Hematopoietic multipotent progenitor cell treated with erythropoietin and hydrocortisone succinate and interleukin-3 and kit ligand, for 15 days (in vitro differentiated cells): Measurements from ENCODE around the gene PAIP2.
"Not testable (repeated sequence)": the region's sequence is repeated elsewhere in the genome, so short reads cannot be mapped to it uniquely, and the experiment has no call there.

Experiments used
- DNase-seq: peaks from one replicate; pipeline ENCODE4 v3.0.0-alpha.2; 2015; ENCODE audit warnings: low spot score

The PAIP2 gene

DNA sequence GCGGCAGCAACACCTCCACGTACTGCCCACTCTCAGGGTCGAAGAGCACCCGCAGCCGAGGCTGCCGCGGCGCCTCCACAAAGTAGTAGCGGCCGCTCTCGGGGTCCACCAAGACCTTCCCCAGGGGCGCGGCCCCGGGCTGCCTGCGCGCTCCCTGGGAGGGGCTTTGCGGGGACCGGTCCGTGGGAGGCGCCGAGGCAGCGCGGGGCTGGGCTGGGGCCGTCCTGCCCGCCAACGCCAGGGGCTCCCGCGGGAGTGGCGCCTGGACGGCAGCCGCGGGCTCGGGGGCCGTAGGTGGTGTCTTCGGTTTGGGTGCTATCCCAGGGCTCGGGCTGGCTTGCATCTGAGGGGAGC, 50.6 kb downstream of the PAIP2 start:
- no peak for DNase-seq

DNA sequence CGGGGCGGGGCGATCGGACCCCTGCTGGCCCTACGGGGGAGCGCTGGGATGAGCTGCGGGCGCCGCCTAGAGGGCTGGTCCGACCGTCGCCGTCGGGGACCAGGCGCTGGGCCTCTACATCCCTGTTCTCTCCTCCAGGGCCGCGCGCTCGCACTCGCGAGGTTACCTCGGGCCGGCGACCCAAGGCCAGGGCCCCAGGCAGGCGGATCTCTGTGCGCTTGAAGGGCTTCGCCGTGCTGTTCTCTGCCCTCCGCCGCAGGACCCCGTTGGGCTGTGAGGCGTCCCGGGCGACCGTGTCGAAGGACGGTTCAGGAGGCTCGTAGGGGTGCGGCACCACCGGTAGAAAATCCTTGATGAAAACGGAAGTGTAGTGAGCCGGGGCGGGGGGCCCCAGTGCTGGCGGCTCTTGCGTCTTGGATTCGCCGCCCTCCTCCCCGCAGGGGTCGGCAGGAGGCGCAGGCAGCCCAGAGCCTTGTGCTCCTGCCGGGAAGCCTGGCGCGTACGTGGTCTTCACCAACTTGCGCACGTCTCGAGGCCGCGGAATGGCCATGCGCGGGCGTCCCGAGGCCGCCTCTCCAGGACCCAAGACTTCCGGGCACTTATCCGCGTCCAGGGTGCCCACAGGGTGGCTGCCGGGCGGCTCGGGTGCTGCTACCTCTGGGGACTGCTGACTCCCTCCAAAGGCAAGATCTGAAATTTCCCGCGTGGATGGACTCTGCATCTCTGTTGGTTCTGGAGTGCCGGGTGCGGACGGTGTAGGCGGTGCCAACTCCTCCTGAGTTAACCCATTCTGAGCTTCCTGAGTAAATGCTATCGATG, 51.2 kb downstream of the PAIP2 start:
- peak; percentile 41 for DNase-seq

DNA sequence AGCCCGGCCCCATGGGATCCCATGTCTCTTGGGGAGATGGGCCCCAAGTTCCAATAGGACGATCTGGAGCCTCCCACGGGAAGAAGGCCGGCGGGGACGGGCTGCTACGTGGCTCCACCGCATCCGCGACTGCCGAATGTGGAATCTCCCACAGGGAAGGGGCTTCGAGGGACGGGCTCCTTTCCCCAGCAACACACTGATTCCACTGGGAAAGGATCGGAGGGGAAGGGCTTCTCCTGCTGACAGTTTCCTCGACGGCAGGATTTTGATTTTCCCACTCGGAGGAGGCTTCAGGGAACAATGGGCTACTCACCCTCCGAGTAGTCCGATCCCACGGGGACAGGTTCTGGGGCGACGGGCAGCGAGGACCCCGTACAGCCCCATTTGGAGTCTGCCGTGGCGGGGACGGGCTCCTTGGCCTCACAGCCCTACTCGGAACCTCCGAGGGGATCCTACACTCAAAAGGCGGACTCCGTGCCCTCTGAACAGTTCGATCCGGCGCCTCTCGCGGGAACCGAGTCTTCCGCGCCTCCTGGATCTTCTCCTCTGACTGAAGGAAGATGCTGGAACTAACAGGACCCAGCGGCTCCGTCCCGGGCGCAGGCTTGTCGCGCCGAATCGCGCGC, 52.0 kb downstream of the PAIP2 start:
- DNase-seq, result no peak

DNA sequence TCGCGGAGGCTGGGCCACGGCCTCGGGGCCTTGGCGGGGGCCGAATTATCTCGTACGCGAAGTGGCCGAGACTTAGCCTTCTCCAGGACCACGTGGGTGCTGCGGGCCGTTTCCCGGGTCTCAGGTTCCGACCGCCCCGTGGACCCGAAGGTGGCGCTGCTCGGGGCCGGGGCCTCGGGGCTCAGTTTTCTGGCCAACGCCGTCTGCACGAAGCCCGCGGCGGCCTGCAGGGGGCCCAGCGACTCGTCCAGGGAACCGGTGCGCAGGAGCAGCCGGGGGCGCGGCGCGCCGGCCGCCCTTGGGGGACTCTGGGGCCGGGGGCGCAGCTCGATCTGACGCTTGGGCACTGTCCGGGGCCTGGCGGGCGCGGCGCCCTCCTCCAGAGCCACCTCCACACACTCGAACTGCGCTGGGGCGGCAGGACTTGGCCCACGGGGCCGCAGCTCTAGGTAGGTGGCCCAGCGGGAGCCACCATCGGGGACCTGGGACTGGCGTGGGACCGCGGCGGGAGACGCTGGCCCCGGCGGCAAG, 52.5 kb downstream of the PAIP2 start:
- DNase-seq, result no peak

DNA sequence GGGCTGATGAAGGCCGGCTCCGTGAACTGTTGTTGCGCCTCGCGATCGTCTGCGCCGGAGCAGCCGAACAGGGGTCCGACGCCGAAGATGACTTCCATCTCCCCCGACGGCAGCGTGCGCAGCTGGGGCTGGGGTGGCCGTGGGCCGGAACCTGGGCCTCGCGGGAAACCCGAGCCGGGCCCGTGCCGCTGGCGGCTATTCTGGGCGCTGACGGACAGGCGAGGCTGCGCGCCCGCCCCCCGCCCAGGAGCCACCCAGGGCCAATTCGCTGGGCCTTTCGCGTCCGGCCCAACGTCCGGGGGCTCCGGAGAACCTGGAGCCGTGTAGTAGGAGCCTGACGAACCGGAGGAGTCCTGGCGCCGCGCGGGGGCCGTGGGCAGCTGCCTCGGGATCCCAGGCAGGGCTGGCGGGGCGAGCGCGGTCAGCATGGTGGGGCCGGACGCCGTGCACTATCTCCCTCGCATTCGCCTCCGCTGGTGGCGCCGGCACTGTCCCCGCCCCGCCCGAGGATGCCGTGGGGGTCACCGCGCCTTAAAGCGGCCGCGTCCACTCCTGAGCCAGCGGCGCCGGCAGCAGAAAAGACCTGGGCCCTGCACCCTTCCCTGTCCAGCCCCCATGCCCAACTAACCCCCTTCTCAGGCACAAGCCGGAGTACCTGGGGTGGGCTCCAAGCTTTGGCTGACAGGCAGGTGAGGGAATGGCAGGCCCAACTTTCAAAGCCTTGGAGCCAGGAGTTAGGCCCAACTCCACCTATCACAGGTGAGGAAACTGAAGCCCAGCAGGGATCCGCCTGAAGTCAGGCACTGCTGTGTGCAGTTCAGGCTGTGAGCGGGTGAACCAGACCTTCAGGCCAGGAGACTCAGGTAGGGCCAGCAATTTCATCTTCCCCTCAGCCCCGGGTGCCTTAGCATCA, 53.3 kb downstream of the PAIP2 start, which contains the start of gene PROB1:
Gene PROB1, minus strand, starts transcription at position 451 of the 913 bp plus-strand sequence. Its CDS starts 23 bp downstream, at position 428.
- no peak for DNase-seq

DNA sequence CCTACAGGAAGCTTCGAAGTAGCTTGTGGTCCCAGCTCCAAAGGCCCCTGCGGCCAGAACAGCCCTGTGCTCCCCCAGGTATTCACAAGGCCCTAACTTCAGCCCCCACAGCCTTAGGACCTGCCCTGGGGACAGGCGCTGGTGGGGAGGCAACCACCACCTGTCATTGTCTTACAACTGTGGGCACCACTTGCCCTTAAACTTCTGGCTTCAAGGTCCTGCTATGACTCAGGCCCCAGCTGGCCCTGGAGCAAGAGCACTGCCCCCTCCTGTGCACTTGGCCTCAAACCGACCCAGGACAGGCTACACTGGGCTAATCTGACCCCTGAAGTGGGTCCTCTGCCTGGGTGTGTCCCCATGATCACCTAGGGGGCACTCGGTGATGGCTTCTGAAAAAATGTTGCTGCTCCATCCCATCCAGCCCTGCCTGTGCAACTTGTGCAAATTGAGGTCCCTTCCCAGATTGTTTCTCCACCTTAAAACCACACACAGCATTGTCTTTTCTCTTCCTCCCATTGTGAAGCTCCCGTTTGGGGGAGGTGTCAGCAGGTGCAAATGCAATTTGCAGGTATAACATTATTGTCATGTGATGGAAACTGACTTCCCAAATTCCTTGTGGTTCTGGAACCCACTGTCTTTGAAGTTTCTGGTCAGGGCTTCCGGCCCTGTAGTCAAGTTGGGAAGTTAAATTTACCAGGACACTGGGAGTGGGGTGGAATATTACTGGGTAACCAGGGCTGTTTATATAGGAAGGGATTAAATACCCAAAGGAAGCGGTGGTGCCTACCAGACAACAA, 54.4 kb downstream of the PAIP2 start:
- DNase-seq, result no peak

DNA sequence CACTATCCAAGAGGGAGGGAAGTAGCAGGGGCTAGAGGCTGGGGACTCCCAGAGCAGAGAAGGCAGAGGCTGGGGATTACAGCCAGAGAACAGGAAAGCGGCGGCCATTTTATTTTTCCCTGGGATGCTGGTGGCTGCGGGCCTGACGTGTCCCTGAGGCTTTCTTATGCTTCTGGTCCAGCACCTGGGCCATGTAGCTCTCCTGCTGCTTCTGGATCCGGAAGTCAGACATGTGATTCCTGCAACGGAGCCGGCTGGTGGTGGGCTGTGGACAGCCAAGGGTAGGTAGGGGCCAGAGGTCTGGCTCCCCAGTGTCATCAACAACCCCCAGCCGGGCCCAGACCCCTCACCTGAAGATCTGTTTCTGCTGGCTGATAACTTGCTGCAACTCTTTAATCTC, 55.0 kb downstream of the PAIP2 start:
- no peak for DNase-seq

DNA sequence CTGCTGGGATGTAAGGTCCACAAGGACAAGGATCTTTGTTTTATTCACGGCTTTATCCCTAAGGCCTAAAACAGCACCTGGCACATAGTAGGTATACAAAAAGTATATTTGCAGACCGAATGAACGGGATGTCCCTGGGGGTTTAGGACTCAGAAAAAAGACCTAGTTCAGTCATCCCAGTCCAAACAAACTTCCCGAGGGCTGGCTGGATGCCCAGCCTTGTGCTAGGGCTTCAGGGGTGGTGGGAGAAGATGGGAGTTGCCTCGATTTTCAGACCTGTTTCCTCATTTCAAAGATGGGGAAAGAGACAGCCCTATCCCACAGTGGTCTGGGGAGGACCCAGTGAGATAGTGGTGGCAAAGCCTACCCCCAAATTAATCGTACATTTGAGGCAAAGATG, 56.3 kb downstream of the PAIP2 start:
- DNase-seq, result no peak

DNA sequence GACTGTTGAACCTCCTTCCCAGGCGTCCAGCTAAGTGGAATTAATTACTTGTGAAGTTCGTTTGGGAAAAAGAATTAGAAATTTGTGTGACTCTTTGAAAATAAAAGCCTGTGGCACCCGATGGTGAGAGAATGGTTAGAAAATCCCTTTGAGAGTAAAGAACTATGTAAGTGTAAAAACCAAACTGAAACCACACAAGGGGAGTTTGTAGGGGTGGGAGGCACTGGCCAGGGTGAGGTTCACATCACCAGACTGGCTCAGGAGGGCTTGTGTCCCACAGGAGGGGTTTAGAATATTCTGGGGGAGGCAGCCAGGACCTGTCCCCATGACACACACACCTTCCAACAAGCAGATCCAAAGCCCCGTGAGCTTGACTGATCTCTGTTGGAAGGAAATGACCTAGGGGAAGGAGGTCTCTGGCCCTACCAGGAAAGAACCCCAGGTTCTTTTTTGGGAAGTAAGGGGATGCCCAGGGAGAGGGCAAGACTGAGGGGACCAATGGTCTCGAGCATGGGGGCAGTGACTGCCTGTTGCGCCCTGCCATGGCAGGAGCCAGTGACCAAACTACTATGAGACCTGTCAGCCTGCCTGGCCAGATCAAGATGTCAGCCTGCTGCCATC, 58.0 kb downstream of the PAIP2 start:
- no peak for DNase-seq

DNA sequence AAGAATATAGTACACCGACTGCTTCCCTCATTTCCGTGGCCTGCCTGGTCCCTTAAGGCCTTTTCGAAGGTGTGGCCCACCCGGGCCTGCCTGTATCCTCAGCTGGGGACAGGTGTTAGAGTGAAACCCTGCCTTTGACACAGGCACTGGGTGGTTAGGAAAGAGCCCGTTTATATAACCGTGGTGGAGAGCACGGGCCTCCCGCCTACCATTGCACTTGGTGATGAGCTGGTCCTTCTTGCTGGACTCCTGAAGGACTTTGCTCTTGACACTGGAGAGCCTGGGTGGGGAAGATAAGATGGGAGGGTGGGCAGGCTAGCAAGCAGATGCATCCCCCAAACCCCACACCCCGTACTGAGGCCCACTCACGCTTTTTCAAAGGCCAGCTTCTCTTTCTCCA, 59.9 kb downstream of the PAIP2 start:
- no peak for DNase-seq

DNA sequence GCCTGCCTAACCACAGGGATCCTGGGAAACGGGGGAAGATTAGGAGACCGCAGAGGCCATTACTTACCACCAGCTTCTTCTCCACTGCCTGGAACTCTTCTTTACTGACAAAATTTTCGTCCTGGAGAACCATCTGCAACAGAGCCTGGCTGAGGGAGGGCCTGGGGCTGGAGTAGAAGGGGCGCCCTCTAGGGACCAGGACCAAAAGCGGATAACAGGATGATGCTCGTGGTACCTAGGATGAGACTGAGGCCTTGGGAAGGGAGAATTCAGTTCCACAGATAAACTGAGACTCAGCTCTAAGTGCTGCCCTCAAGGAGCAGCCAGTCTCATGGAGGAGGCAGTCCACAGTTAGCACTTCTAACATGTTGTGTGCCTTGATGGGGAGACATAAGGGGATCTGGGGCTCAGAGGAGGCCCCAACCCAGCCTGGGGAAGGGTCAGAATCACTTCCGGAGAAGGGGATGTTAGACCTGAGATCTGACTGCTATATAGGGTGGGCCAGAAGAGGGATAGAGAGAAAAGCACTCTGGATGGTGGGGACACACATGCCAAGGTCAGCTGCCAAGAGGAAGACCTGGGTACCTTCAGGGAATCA, 61.0 kb downstream of the PAIP2 start:
- DNase-seq, result peak; percentile 48

DNA sequence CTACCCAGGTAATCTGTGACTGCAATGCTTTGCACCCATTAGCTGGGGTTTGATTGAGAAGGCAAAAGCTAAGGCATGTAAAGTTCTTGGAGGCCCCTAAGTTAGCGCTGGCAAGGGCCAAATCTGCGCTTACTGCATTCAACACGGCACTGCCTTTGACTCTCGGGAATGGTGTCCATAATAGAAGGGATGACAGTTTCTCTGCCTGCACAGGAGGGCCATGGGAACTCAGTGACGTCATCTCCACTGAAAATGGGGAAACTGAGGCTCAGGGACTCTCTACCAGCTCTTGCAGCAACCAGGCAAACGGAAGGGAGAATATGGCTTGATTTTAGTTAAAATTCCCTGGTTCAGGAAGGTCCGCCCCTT, 61.7 kb downstream of the PAIP2 start:
- no peak for DNase-seq

DNA sequence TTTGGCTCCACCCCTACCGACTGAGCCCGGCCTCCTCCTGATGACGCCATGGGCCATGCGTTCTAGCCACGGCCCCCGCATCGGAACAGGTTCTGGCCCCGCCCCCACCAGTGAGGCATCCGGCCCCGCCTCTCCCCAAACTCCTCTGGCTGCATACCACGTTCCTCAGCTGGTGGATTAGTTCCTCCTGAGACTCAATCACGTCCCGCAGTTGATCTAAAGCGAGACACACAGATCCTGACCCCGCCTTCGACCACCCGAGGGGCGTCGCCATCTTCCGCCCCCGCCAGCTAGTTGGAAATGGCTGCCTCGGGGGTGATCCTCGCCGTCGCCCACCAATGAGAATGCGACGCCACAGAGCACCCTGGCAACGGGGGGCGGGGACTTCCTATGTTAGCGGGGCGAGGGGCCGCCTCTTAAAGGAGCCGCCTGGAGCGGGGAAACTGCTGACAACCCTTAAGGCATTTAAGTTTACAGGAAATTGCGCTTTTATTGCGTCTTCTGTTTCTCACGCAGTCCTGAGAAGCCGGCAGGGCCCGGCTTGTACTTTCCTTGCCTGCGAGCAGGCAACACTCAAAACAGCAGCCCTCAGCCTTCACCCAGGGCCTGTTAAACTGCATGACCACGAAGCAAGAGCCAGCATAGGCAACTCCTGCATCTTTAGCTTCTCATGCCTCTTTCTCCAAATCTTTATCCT, 62.3 kb downstream of the PAIP2 start, which contains the start of gene SPATA24:
Gene SPATA24, minus strand, starts transcription at position 303 of the 697 bp plus-strand sequence. Its CDS starts 29 bp downstream, at position 274.
- peak; percentile 93 for DNase-seq

DNA sequence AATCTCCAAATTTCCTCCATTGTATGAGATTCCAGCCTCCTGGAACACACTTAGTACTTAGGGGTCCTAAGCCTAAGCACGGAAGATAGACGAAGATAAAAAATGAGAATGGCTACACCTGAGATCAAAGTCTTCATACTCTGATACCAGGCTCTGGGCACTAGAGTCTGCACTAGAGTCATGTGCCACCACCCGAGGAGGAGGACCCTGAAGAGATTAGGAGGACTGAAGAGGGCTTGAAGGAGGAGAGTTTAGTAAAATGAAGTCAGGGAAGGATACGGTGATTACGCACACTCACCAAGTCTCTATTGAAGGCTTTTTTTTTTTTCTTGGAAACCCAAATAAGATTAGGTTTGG, 62.8 kb downstream of the PAIP2 start:
- DNase-seq, result no peak

DNA sequence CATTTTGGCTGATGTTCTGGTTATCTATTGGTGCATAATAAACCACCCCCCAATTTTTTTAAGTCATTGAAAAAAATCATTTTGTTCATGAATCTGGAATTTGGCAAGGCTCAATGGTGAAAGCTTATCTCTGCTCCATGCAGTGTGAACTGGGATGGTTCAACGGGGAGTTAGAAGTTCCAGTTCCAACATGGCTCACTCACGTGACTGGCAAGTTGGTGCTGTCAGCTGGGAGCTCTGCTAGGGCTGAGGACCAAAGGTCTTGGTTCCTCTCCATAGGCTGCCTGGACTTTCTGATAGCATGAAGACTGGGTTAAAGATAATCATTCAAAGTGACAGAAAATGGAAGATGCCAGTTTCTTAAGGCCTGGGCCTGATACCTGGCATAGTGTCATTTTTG, 65.3 kb downstream of the PAIP2 start:
- DNase-seq, result no peak

DNA sequence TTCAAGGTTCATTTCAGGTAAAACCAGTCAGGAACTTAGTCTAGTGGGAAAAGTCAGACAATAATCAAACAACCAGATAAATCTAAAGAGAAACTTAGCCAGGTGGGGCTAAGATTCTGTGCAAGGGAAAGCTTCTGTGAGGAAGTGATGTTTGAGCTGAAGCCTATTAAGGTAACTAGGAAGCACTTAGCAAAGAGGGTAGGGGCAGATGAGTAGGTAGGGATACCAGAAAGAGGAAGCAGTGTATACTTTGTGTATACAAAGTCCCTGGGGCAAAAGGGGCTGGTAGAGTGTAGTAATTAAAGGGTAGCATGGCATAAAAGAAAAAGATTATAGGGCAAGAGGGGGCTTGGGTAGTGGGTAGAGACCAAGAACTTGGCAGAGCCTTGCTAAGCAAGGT, 65.9 kb downstream of the PAIP2 start:
- DNase-seq, result no peak

DNA sequence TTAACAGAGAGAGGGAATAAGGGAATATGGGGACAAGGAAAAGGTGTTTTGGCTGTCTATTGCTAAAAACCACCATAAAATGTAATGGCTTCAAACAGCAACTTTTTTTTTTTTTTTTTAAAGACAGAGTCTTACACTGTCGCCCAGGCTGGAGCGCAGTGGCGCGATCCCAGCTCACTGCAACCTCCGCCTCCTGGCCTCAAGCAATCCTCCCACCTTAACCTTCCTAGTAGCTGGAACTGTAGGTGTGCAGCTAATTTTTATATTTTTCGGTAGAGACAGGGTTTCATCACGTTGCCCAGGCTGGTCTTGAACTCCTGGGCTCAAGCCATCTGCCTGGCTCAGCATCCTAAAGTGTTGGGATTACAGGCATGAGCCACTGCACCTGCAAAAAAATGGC, 66.5 kb downstream of the PAIP2 start:
- no peak for DNase-seq

DNA sequence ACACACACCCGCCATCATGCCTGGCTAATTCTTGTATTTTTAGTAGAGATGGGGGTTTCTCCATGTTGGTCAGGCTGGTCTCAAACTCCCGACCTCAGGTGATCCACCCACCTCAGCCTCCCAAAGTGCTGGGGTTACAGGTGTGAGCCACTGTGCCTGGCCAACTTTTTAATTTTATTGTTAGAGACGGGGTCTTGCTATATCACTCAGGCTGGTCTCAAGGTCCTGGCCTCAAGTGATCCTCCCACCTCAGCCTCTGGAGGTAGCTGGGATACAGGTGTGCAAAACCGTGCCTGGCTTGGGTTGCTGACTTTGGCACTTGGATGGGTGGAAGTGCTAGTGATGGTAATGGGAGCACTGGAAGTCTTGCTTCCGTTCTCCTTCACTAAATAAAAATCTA, 67.5 kb downstream of the PAIP2 start:
- not testable (repeated sequence) for DNase-seq

DNA sequence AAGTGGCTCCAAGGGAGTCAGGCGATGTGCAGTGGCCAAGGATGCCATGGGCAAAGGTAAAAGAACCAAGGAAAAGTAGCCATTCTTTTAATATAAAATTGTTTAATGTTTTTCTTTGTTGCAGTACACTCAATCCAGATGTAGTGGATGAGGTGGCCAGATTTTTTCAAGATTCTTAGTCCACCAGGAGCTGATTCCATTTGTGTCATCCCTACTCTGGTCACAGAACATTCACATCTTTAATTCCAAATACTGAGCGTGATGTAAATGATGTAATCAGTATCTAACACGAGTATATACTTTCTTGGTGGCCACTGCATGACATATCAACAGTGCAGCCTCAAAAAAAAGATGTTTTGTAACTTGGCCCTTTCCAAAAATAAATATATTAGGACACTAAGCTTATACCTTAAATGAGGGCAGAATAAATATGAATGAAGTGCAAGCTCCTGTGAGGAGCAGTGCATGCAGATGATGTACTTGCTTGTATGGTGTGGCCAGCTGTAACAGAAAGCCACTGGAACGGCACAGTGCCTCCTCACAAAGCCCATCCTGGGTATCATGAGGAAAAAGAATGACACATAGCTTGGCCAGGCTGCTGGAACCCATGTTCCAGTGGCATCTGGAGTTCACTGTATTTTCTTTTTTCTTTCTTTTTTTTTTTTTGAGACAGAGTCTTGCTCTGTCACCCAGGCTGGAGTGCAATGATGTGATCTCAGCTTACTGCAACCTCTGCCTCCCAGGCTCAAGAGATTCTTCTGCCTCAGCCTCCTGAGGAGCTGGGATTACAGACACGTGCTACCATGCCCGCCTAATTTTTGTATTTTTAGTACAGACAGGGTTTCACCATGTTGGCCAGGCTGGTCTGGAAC, 68.7 kb downstream of the PAIP2 start:
- DNase-seq, result no peak
